Common myeloid progenitor, CD34-positive (primary cell): Measurements from ENCODE around the gene TNFRSF1B.

ENCODE experiments used
- CTCF ChIA-PET: fragments of 350-600 bp; sonication (Branson Sonifier 250); formaldehyde crosslinking; loops from one replicate; lab custom pipeline; 2021; ENCODE audit warnings: antibody characterized with exemption; lab: Charles Lee
- POLR2A ChIA-PET: fragments of 350-600 bp; sonication (Branson Sonifier 250); formaldehyde crosslinking; loops from one replicate; lab custom pipeline; 2021; ENCODE audit warnings: antibody characterized with exemption; lab: Charles Lee
- DNase-seq, 3 donors: peaks; one replicate each; pipeline versions ENCODE4 v3.0.0 to v3.0.0-alpha.2; 2013
- H3K27ac ChIP-seq, 2 experiments: 1 replicate in 1 of 2; 2 replicates in 1 of 2; pipeline ENCODE4 v1.7.0; 2013; ENCODE audit warnings: inconsistent platforms in 2 of 2, low read length in 2 of 2, mild to moderate bottlenecking in 2 of 2, low read depth in 1 of 2, moderate library complexity in 1 of 2; ENCODE audit not compliant: severe bottlenecking in 2 of 2, insufficient read depth in 1 of 2, poor library complexity in 1 of 2
- H3K27me3 ChIP-seq, 5 experiments: replicated peaks in 2 of 5; 1 replicate in 3 of 5; 2 replicates in 2 of 5; pipeline versions ENCODE4 v1.6.1 to v1.7.0; 2013; ENCODE audit warnings: low read length in 4 of 5, mild to moderate bottlenecking in 2 of 5, moderate library complexity in 2 of 5, inconsistent platforms in 1 of 5; ENCODE audit not compliant: insufficient read depth in 5 of 5, control insufficient read depth in 4 of 5
- H3K36me3 ChIP-seq, 4 experiments: 1 replicate in 2 of 4; 2 replicates in 2 of 4; pipeline versions ENCODE4 v1.6.1 to v1.7.0; 2013; ENCODE audit warnings: low read length in 3 of 4, control low read depth in 1 of 4, mild to moderate bottlenecking in 1 of 4; ENCODE audit not compliant: control insufficient read depth in 4 of 4, insufficient read depth in 4 of 4
- H3K4me1 ChIP-seq, 4 experiments: 1 replicate in 3 of 4; 2 replicates in 1 of 4; pipeline versions ENCODE4 v1.6.1 to v1.7.1; 2013; ENCODE audit warnings: low read length in 3 of 4, mild to moderate bottlenecking in 3 of 4, control low read depth in 1 of 4, inconsistent platforms in 1 of 4, moderate library complexity in 1 of 4; ENCODE audit not compliant: control insufficient read depth in 4 of 4, insufficient read depth in 4 of 4; ENCODE audit errors: control extremely low read depth in 1 of 4
- H3K4me3 ChIP-seq, 7 experiments: 1 replicate in 4 of 7; 2 replicates in 3 of 7; pipeline versions ENCODE4 v1.5.1 to v1.7.0; 2013; ENCODE audit warnings: mild to moderate bottlenecking in 7 of 7, low read length in 6 of 7, moderate library complexity in 6 of 7, inconsistent platforms in 2 of 7, low read depth in 2 of 7, control low read depth in 1 of 7; ENCODE audit not compliant: insufficient read depth in 4 of 7, control insufficient read depth in 1 of 7; ENCODE audit errors: extremely low read depth in 1 of 7
- H3K9me3 ChIP-seq, 5 experiments: 1 replicate in 4 of 5; 2 replicates in 1 of 5; pipeline versions ENCODE4 v1.6.1 to v1.7.1; 2013; ENCODE audit warnings: low read length in 4 of 5, mild to moderate bottlenecking in 2 of 5, inconsistent platforms in 1 of 5, low read depth in 1 of 5, moderate library complexity in 1 of 5; ENCODE audit not compliant: control insufficient read depth in 4 of 5, insufficient read depth in 2 of 5; ENCODE audit errors: control extremely low read depth in 1 of 5
- WGBS: methylation state at CpG from one replicate; pipeline ENCODE4 v1.1.5; 2013; ENCODE audit not compliant: insufficient coverage; 5-methylcytosine and 5-hydroxymethylcytosine counted together

The TNFRSF1B gene

DNA sequence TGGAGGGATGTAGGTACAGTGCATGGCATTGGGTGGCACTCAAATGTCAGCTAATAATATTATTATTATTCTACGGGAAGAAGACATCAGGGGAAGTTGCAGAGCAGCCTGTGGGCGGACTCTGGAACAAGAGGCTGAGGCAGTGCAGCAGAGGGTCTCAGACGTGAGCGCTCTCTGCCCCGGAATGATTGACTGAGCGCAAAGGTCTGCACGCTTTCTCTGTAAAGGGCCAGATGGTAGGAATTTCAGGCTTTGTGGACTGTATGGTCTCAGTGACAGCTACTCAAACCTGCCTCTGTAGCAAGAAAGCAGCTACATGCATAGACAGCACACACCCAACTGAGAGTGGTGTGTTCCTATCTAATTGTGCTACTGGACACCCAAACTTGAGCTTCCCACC lies 33.4 kb downstream of the TNFRSF1B start:
- Histone ChIP-seq H3K36me3 (peaks cover 0 to 40% (median 3%) of the 10 kb centered on the region in 4 experiments), H3K4me1 (peaks cover 0 to 2% (median 0%) of the 10 kb centered on the region in 4 experiments), H3K27ac (no peak overlapping the region), H3K4me3 (no peak overlapping the region), H3K27me3 (no peaks in the 10 kb centered on the region), H3K9me3 (no peaks in the 10 kb centered on the region)
- WGBS, result 98% methylated on average over 7 of the region's 7 CpGs
- DNase-seq, result no peak
- CTCF ChIA-PET, result interaction anchor here (0.8 to 8.2 kb wide), 7 partner anchors 9 to 78 kb away, joined by 3 to 63 read pairs (median 5); no protein-coding TSS in a partner anchor
- POLR2A ChIA-PET, result no interaction called here

DNA sequence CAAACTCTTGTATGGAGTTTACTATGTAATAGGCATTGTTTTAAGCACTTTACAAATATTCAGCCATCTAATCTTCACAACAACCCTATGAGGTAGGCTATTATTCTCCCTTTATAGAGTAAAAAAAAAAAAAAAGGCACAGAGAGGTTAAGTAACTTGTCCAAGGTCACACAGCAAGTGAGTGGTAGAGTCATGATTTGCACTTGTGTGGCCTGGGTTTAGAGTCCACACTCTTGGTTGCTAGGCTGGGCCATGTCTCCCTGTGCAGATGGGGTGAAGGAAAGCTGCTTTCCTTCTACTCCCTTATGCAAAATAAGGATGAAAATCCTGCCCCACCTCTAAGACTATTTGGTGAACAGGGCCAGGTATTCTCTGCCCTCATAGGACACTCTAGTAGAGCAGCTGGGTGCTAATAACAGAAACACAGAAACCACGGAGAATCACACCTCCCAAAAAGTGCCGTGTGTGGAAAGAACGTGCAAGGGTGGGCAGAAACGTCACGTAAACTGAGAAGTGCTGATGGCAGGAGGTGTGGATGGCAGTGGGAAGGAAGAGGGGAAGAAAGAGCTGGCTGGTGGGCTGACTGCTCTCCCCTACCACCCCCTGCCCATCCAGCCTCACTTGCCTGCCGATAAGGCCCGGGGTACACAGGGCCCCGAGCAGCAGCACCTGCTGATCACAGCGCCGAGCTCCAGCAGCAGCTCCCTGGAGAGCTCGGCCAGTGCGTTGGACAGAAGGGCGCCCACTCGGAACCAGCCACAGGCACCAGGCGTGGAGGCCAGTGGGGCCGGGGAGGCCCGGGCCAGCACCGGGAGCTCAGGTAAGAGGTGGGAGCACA lies 34.8 kb downstream of the TNFRSF1B start:
- POLR2A ChIA-PET, result no interaction called here
- CTCF ChIA-PET, result interaction anchor here (1.0 to 8.2 kb wide), 9 partner anchors 9 to 83 kb away, joined by 3 to 63 read pairs (median 4); no protein-coding TSS in a partner anchor
- no peaks in the 10 kb centered on the region for H3K9me3 ChIP-seq

GRCh38 chr1:12202190-12202497 lies 35.4 kb downstream of the TNFRSF1B start:
- Histone ChIP-seq H3K36me3 (peaks cover 0 to 49% (median 4%) of the 10 kb centered on the region in 4 experiments), H3K4me1 (no peaks in the 10 kb centered on the region), H3K27me3 (no peaks in the 10 kb centered on the region), H3K27ac (no peak overlapping the region), H3K9me3 (no peaks in the 10 kb centered on the region), H3K4me3 (no peak overlapping the region)
- WGBS, result 90% methylated on average over 1 of the region's 6 CpGs
- ChIA-PET POLR2A (no interaction called here), CTCF (interaction anchor here (1.0 to 8.2 kb wide), 7 partner anchors 8 to 84 kb away, joined by 3 to 63 read pairs (median 4); no protein-coding TSS in a partner anchor)
- DNase-seq, result no peak

More for the DNA sequence above, 34.8 kb downstream of the TNFRSF1B start:
- Histone ChIP-seq H3K27ac (no peak overlapping the region), H3K36me3 (peaks cover 0 to 43% (median 3%) of the 10 kb centered on the region in 4 experiments), H3K4me3 (no peak overlapping the region), H3K4me1 (no peaks in the 10 kb centered on the region), H3K27me3 (no peaks in the 10 kb centered on the region)
- DNase-seq, result no peak
- WGBS, result 94% methylated on average over 18 of the region's 18 CpGs

GRCh38 chr1:12202577-12202976 lies 35.8 kb downstream of the TNFRSF1B start:
- Histone ChIP-seq H3K36me3 (peaks cover 0 to 49% (median 4%) of the 10 kb centered on the region in 4 experiments), H3K27ac (no peak overlapping the region), H3K4me1 (no peaks in the 10 kb centered on the region), H3K27me3 (no peaks in the 10 kb centered on the region), H3K9me3 (no peaks in the 10 kb centered on the region), H3K4me3 (no peak overlapping the region)
- ChIA-PET CTCF (interaction anchor here (1.0 to 8.2 kb wide), 9 partner anchors 8 to 85 kb away, joined by 3 to 63 read pairs (median 4); no protein-coding TSS in a partner anchor), POLR2A (no interaction called here)
- 100% methylated on average over 4 of the region's 4 CpGs for WGBS
- no peak for DNase-seq

DNA sequence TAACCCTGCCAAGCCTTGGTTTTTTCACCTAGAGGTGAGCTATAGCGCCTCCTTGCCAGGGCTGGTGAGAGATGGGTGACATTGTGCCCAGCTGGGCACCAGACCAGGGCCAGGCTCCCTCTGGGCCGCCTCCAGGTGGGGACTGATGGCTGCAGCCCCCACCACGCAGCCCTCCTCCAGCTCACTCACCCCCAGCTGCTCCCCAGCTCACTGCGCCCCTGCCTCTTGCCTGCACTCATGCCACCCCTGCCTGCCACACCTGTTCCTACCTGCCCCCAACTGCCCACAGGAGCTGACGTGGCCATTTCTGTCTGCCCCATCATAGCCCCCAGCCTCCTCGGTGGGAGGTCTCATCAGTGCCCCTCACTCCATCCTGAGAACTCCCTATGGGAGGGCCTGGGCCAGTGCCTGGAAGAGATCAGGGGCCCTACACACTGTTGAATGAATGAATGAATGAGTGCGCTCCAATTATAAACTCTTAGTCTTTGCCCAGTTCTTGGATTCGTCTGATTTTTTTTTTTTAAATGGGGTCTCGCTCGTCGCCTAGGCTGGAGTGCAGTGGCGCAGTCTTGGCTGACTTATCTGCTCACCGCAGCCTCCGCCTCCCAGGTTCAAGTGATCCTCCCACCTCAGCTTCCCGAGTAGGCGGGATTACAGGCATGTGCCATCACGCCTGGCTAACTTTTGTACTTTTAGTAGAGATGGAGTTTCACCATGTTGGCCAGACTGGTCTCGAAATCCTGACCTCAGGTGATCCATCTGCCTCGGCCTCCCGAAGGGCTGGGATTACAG lies 36.6 kb downstream of the TNFRSF1B start:
- no peak for DNase-seq
- H3K9me3 ChIP-seq, result no peaks in the 10 kb centered on the region
- no peaks in the 10 kb centered on the region for H3K27me3 ChIP-seq
- CTCF ChIA-PET, result interaction anchor here (1.2 to 8.2 kb wide), 5 partner anchors 20 to 86 kb away, joined by 3 to 63 read pairs (median 5); no protein-coding TSS in a partner anchor
- H3K36me3 ChIP-seq, result peaks cover 0 to 48% (median 4%) of the 10 kb centered on the region in 4 experiments
- no peak overlapping the region for H3K4me3 ChIP-seq
- POLR2A ChIA-PET, result no interaction called here
- H3K4me1 ChIP-seq, result peaks cover 0 to 1% (median under 1%) of the 10 kb centered on the region in 4 experiments
- no peak overlapping the region for H3K27ac ChIP-seq
- WGBS, result over 99% methylated on average over 18 of the region's 20 CpGs

GRCh38 chr1:12204140-12204539 lies 37.3 kb downstream of the TNFRSF1B start:
- Histone ChIP-seq H3K27me3 (no peaks in the 10 kb centered on the region), H3K27ac (no peak overlapping the region), H3K36me3 (peaks cover 0 to 47% (median 4%) of the 10 kb centered on the region in 4 experiments), H3K4me3 (no peak overlapping the region), H3K9me3 (no peaks in the 10 kb centered on the region), H3K4me1 (peaks cover 0 to 9% (median 7%) of the 10 kb centered on the region in 4 experiments)
- POLR2A ChIA-PET, result no interaction called here
- 100% methylated on average over 4 of the region's 7 CpGs for WGBS
- CTCF ChIA-PET, result interaction anchor here (8.2 kb wide), 1 partner anchor 78 kb away, joined by 63 read pairs; no protein-coding TSS in a partner anchor
- no peak for DNase-seq
